Cardiac muscle cell (in vitro differentiated cells and primary cell): ENCODE measurements around the gene NR6A1. TPM values are rescaled to one million over a fixed set of nuclear protein-coding genes. Genes with fewer than 3 reads are reported as not detected.

ENCODE experiments used
- DNase-seq, 2 donors: peaks; one replicate each; pipeline versions ENCODE4 v3.0.0 to v3.0.0-alpha.2; 2010 to 2017; ENCODE audit warnings: low read depth in 1 of 2, low spot score in 1 of 2
- H3K27ac ChIP-seq: fragments of 200-600 bp; sonication (generic); 2 replicates; pipeline ENCODE4 v1.5.1; 2016
- H3K27me3 ChIP-seq: fragments of 200-600 bp; sonication (generic); 2 replicates; pipeline ENCODE4 v1.6.0; 2016; ENCODE audit warnings: control low read depth
- H3K36me3 ChIP-seq: fragments of 200-600 bp; sonication (generic); 2 replicates; pipeline ENCODE4 v1.5.1; 2016; ENCODE audit warnings: control low read depth
- H3K4me1 ChIP-seq: fragments of 200-600 bp; sonication (generic); 2 replicates; pipeline ENCODE4 v1.8.1; 2017; ENCODE audit warnings: low read depth, mild to moderate bottlenecking, mixed run types
- H3K4me3 ChIP-seq: fragments of 200-600 bp; sonication (generic); 2 replicates; pipeline ENCODE4 v1.5.1; 2016; ENCODE audit warnings: mild to moderate bottlenecking
- H3K9me3 ChIP-seq: fragments of 200-600 bp; sonication (generic); 2 replicates; pipeline ENCODE4 v1.5.1; 2017; ENCODE audit warnings: low read depth, mild to moderate bottlenecking, control low read depth
- CTCF ChIP-seq: IDR thresholded peaks from 2 replicates; pipeline ENCODE4 v1.5.1; 2012; ENCODE audit warnings: low read depth, mild to moderate bottlenecking, low read length
- polyA plus RNA-seq: library from polyadenylated mRNA; unstranded; fragments of >200 nt; fragmentation: Nextera tagmentation; extraction: Ambion mirVana; gene quantifications from 2 replicates; pipeline ENCODE4 v1.2.1, GENCODE V29; 2016
- total RNA-seq: library from RNA; depleted of rRNA; stranded (reverse); fragments of >200 nt; gene quantifications from 2 replicates; pipeline ENCODE4 v1.2.3, GENCODE V29; 2016

NR6A1 gene
- total and polyA plus RNA-seq, 2 experiments from 2014 or later: 3.2 to 19.8 TPM

- H3K27me3 ChIP-seq: no peaks in the 10 kb centered on the region
- H3K4me3 ChIP-seq: no peak overlapping the region
- H3K9me3 ChIP-seq: no peaks in the 10 kb centered on the region
- no peak overlapping the region for H3K27ac ChIP-seq
- peak in 1 of 2 donors; percentile 75 for DNase-seq
- no peak for TF ChIP-seq CTCF
- H3K36me3 ChIP-seq: no peaks in the 10 kb centered on the region
- H3K4me1 ChIP-seq: no peaks in the 10 kb centered on the region
Observed at GRCh38 chr9:124793015-124793541, 22.0 kb upstream of the NR6A1 start.

- H3K36me3 ChIP-seq: no peaks in the 10 kb centered on the region
- no peak overlapping the region for H3K4me3 ChIP-seq
- no peak for TF ChIP-seq CTCF
- H3K9me3 ChIP-seq: no peaks in the 10 kb centered on the region
- H3K4me1 ChIP-seq: no peaks in the 10 kb centered on the region
- no peak overlapping the region for H3K27ac ChIP-seq
- H3K27me3 ChIP-seq: no peaks in the 10 kb centered on the region
- no peak for DNase-seq
Observed at GRCh38 chr9:124792257-124793014, 21.3 kb upstream of the NR6A1 start.

- no peak overlapping the region for H3K27ac ChIP-seq
- H3K36me3 ChIP-seq: no peaks in the 10 kb centered on the region
- TF ChIP-seq CTCF: no peak
Observed at GRCh38 chr9:124790801-124791505, 19.8 kb upstream of the NR6A1 start.

GRCh38 chr9:124790301-124790700 lies 19.2 kb upstream of the NR6A1 start:
- H3K9me3 ChIP-seq: no peaks in the 10 kb centered on the region
- H3K27me3 ChIP-seq: no peaks in the 10 kb centered on the region
- H3K36me3 ChIP-seq: no peaks in the 10 kb centered on the region
- TF ChIP-seq CTCF: no peak
- no peaks in the 10 kb centered on the region for H3K4me1 ChIP-seq
- no peak overlapping the region for H3K27ac ChIP-seq
- DNase-seq: no peak
- no peak overlapping the region for H3K4me3 ChIP-seq

More at GRCh38 chr9:124790801-124791505, 19.8 kb upstream of the NR6A1 start:
- Histone ChIP-seq H3K27me3 (no peaks in the 10 kb centered on the region), H3K9me3 (no peaks in the 10 kb centered on the region), H3K4me1 (no peaks in the 10 kb centered on the region), H3K4me3 (no peak overlapping the region)
- DNase-seq: no peak

GRCh38 chr9:124789531-124789930 lies 18.4 kb upstream of the NR6A1 start:
- no peak for TF ChIP-seq CTCF
- Histone ChIP-seq H3K4me3 (no peak overlapping the region), H3K27me3 (no peaks in the 10 kb centered on the region)

More at GRCh38 chr9:124789531-124789930, 18.4 kb upstream of the NR6A1 start:
- H3K4me1 ChIP-seq: no peaks in the 10 kb centered on the region
- no peaks in the 10 kb centered on the region for H3K36me3 ChIP-seq
- no peak for DNase-seq
- no peaks in the 10 kb centered on the region for H3K9me3 ChIP-seq
- no peak overlapping the region for H3K27ac ChIP-seq
